CD4-positive, alpha-beta T cell treated with Interleukin-12 subunit alpha and Interleukin-12 subunit beta, for 1 hour (primary cell): ENCODE results near the gene CCL22.

Experiments
- DNase-seq: peaks from one replicate; pipeline ENCODE4 v3.0.0-alpha.2; 2020

CCL22 gene

DNA sequence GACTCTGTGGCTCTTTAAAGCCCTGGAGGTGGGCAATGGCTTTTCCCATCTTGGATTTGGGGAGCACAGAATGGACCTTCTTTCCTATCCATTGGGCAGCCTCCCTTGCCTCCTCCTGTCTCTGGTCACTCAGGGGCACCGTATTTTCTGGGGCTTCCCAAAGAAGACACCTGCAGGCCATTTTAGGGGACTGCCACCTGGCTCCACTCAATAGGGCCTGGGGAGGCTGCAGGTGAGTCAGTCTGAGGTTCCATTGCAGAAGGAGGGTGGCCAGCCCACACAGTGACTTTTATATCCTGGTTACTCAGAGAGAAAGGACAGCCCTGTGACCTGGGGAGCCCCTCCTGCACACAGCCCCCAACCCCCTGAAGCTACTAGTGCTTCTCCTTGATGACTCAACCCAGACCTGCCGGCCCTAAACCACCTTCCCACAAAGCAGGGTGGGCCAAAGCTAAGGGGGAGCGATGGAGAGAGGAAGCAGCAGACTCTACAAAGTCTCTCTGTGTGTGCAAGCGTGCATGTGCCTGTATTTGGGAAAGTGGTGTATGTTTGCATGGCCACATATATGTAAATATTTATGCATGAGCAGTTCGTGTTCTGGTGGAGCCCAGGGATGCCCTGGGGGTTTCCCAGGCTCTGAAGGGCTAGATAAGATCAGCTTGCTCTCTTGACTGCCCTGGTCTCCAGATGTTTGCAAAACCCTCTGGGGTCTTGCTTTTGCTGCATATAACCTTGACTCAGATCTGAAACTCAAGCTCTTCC lies 18.7 kb downstream of the CCL22 start:
- DNase-seq, result no peak

GRCh38 chr16:57379579-57379978 lies 21.0 kb downstream of the CCL22 start:
- DNase-seq, result no peak

- no peak for DNase-seq
Observed at GRCh38 chr16:57380671-57381462, 22.3 kb downstream of the CCL22 start.

- DNase-seq, result no peak
Observed at GRCh38 chr16:57381791-57382534, 23.4 kb downstream of the CCL22 start.

- no peak for DNase-seq
Observed at GRCh38 chr16:57382535-57383275, 24.1 kb downstream of the CCL22 start.

- no peak for DNase-seq
Observed at GRCh38 chr16:57383276-57384247, 25.0 kb downstream of the CCL22 start.

DNA sequence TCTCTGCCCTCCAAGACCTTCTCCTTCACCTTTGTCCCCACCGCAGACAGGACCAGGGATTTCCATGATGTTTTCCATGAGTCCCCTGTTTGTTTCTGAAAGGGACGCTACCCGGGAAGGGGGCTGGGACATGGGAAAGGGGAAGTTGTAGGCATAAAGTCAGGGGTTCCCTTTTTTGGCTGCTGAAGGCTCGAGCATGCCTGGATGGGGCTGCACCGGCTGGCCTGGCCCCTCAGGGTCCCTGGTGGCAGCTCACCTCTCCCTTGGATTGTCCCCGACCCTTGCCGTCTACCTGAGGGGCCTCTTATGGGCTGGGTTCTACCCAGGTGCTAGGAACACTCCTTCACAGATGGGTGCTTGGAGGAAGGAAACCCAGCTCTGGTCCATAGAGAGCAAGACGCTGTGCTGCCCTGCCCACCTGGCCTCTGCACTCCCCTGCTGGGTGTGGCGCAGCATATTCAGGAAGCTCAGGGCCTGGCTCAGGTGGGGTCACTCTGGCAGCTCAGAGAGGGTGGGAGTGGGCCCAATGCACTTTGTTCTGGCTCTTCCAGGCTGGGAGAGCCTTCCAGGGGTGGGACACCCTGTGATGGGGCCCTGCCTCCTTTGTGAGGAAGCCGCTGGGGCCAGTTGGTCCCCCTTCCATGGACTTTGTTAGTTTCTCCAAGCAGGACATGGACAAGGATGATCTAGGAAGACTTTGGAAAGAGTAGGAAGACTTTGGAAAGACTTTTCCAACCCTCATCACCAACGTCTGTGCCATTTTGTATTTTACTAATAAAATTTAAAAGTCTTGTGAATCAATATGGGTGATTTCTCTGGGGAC lies 25.9 kb downstream of the CCL22 start:
- no peak for DNase-seq

DNA sequence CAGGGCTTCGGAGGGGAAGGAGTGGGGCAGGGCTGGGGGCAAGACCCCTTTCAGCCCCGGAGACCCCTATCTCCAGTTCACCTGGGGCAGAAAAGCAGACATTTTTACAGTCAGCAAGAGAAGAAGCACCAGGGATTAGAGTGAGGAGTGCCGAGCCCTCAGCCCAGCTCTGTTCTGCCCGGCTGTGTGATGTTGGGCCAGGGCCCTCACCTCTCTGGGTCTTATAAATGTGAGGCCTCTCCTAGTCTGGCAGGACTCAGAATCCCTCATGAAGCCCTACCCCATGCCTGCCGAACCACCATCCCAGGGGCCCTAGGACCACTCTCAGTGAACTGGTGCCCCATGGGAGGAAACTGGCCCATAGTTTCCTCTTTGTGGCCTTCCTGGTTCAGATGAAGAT lies 26.5 kb downstream of the CCL22 start:
- no peak for DNase-seq

- no peak for DNase-seq
Observed at GRCh38 chr16:57386381-57386951, 27.9 kb downstream of the CCL22 start.

DNA sequence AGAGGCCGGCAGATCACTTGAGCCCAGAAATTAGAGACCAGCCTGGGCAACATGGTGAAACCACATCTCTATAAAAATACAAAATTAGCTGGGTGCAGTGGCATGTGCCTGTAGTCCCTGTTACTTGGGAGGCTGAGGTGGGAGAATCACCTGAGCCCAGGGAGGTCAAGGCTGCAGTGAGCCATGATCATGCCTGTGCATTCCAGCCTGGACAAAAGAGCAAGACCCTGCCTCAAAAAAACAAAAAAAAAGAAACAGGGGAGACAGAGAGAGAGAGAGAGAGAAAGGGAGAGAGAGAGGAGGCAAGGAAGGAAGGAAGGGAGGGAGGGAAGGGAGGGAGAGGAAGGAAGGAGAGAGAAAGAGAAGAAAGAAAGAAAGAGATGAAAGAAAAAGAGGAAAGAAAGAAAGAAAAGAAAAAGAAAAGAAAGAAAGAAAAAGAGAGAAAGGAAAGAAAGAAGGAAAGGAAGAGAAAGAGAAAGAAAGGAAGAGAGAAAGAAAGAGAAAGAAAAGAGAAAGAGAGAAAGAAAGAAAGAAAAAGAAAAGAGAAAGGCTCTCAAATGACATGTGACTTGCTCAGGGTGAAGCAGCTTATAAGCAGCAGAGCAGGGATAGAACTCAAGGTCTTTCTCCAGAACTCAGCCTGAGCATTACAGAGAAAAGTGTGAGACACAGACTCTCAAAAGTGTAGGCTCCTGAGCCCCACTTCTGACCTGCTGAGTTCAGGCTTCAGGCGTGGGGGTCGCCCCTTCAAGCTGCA lies 29.2 kb downstream of the CCL22 start:
- no peak for DNase-seq

GRCh38 chr16:57388359-57389086 lies 29.9 kb downstream of the CCL22 start:
- DNase-seq, result no peak

GRCh38 chr16:57389087-57389468 lies 30.5 kb downstream of the CCL22 start:
- DNase-seq, result no peak

GRCh38 chr16:57390636-57391295 lies 32.2 kb downstream of the CCL22 start:
- no peak for DNase-seq

GRCh38 chr16:57391300-57391699 lies 32.7 kb downstream of the CCL22 start:
- DNase-seq, result no peak

DNA sequence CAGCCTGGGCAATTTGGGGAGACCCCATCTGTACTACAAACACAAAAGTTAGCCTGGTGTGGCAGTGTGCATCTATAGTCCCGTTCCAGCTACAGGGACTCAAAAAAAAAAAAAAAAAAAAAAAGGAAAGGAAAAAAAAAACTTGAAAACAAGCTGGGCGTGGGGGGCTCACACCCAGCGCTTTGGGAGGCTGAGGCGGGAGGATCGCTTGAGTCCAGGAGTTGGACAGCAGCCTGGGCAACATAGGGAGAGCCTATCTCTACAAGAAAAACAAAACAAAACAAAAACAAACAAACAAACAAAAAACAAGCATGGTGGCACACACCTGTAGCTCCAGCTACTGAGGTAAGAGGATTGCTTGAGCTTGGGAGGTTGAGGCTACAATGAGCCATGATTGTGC lies 33.1 kb downstream of the CCL22 start:
- DNase-seq, result no peak

- DNase-seq, result no peak
Observed at GRCh38 chr16:57392694-57393093, 34.1 kb downstream of the CCL22 start.

DNA sequence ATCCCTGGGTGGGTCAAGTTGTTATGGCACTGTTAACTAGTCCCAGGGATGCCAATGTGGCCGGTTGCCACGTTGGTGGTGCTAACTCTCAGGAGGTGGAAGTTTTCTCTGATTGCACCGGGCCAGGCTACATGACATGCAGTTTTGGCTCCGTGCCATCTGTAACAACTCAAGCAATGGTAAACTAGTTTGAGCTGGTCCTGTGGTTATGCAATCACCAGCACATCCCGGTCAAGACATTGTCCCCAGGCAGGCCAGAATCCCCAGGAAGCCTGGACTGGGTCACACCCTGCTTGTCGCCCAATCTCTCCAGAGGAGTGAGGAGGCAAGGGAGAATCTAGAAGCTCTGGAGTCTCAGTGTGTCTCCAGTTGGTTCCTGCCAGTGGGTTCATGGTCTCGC lies 35.9 kb downstream of the CCL22 start:
- DNase-seq, result no peak

DNA sequence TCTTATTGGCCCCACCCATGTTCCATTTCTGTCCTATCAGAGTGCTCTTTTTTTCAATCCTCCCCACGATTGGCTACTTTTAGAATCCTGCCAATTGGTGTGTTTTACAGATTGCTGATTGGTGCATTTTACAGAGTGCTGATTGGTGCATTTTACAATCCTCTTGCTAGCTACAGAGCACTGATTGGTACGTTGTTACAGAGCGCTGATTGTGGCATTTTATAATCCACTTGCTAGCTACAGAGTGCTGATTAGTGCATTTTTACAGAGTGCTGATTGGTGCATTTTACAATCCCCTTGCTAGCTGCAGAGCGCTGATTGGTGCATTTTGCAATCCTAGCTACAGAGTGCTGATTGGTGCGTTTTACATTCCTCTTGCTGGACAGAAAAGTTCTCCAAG lies 36.4 kb downstream of the CCL22 start:
- no peak for DNase-seq
